ENCODE measurements around the gene FIGNL2. TPM values are rescaled to one million over a fixed set of nuclear protein-coding genes. Genes with fewer than 3 reads are reported as not detected.

The FIGNL2 gene
- total and polyA plus RNA-seq, 8 donors: 0.09 to 0.47 (median 0.15) TPM

- TF ChIP-seq CTCF (IDR thresholded peaks at IDR 0.05): no peak
- no peaks in the 10 kb centered on the region for H3K36me3 ChIP-seq
- no peak overlapping the region for H3K4me3 ChIP-seq
- WGBS, 2 donors: 79 to 86% methylated on average over 15 of the region's 15 CpGs
- intact Hi-C loops (cut with DNase I): no loop called here
- no peak for ATAC-seq
- no peak overlapping the region for H3K27ac ChIP-seq
- H3K4me1 ChIP-seq: peaks cover 0 to 7% (median 0%) of the 10 kb centered on the region in 3 donors
- peaks cover 0 to 16% (median 0%) of the 10 kb centered on the region in 4 donors for H3K27me3 ChIP-seq
- DNase-seq: no peak
- FAIRE-seq: no peak
- H3K9me3 ChIP-seq: no peaks in the 10 kb centered on the region
Measured at GRCh38 chr12:51846271-51846691, 2.2 kb downstream of the FIGNL2 start.

- no peaks in the 10 kb centered on the region for H3K36me3 ChIP-seq
- DNase-seq (no peak), FAIRE-seq (no peak), ATAC-seq (no peak)
- H3K4me3 ChIP-seq: no peak overlapping the region
- no peak overlapping the region for H3K27ac ChIP-seq
- intact Hi-C loops (cut with DNase I): no loop called here
- peaks cover 0 to 7% (median 0%) of the 10 kb centered on the region in 3 donors for H3K4me1 ChIP-seq
- TF ChIP-seq CTCF (IDR thresholded peaks at IDR 0.05): no peak
- 38 to 49% methylated on average over 7 of the region's 7 CpGs for WGBS, 2 donors
- H3K9me3 ChIP-seq: no peaks in the 10 kb centered on the region
- peaks cover 0 to 16% (median 0%) of the 10 kb centered on the region in 4 donors for H3K27me3 ChIP-seq
Measured at GRCh38 chr12:51845482-51845881, 3.0 kb downstream of the FIGNL2 start.

DNA sequence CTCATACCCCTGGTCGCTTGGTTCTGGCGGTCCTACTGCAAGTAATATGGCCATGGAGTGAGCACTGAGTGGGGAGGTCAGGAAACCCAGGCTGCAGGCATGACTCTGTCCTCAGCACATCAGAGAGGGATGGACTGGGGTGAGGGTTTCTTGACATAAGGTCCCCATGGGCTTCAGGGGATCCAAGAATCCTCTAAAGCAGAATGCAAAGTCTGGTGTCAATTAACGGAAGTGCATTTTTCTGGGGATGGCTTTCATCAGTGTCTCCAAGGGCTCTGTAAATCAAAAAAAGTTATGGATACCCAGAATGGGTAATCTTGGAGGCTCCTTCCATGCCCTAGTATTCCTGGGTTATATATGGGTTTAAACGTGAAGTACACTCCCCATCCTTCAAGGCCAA lies 3.7 kb downstream of the FIGNL2 start:
- no peak for ATAC-seq

GRCh38 chr12:51841727-51842126 lies 6.8 kb downstream of the FIGNL2 start:
- intact Hi-C loops (cut with DNase I): no loop called here
- WGBS, 2 donors: 47 to 62% methylated on average over 6 of the region's 6 CpGs
- H3K9me3 ChIP-seq: no peaks in the 10 kb centered on the region
- H3K4me1 ChIP-seq: no peaks in the 10 kb centered on the region
- no peak for FAIRE-seq
- TF ChIP-seq CTCF (IDR thresholded peaks at IDR 0.05): no peak
- H3K27me3 ChIP-seq: peaks cover 0 to 9% (median 0%) of the 10 kb centered on the region in 4 donors
- H3K36me3 ChIP-seq: no peaks in the 10 kb centered on the region
- no peak overlapping the region for H3K27ac ChIP-seq
- no peak for ATAC-seq
- H3K4me3 ChIP-seq: no peak overlapping the region
- DNase-seq: no peak

More for the DNA sequence above, 3.7 kb downstream of the FIGNL2 start:
- intact Hi-C loops (cut with DNase I): no loop called here
- no peak for DNase-seq
- no peaks in the 10 kb centered on the region for H3K9me3 ChIP-seq
- TF ChIP-seq CTCF (IDR thresholded peaks at IDR 0.05): no peak
- no peak for FAIRE-seq
- no peak overlapping the region for H3K4me3 ChIP-seq
- H3K27me3 ChIP-seq: peaks cover 0 to 16% (median 0%) of the 10 kb centered on the region in 4 donors
- no peaks in the 10 kb centered on the region for H3K36me3 ChIP-seq
- 72% methylated on average over 4 of the region's 4 CpGs for WGBS, 2 donors
- H3K27ac ChIP-seq: no peak overlapping the region
- H3K4me1 ChIP-seq: peaks cover 0 to 7% (median 0%) of the 10 kb centered on the region in 3 donors

GRCh38 chr12:51840966-51841365 lies 7.6 kb downstream of the FIGNL2 start:
- no peak overlapping the region for H3K4me3 ChIP-seq
- FAIRE-seq (no peak), DNase-seq (no peak), ATAC-seq (no peak)
- H3K27me3 ChIP-seq: peaks cover 0 to 4% (median 0%) of the 10 kb centered on the region in 4 donors
- intact Hi-C loops (cut with DNase I): no loop called here
- WGBS, 2 donors: 76 to 86% methylated on average over 6 of the region's 6 CpGs
- no peaks in the 10 kb centered on the region for H3K4me1 ChIP-seq
- TF ChIP-seq CTCF (IDR thresholded peaks at IDR 0.05): no peak
- no peaks in the 10 kb centered on the region for H3K9me3 ChIP-seq
- no peaks in the 10 kb centered on the region for H3K36me3 ChIP-seq
- H3K27ac ChIP-seq: no peak overlapping the region
